GM18909 (cell line): ENCODE data around the gene RANGAP1.
A peak's percentile ranks its signal among the peaks of the same experiment; 100 is the strongest.
"Not testable (repeated sequence)": the region's sequence is repeated elsewhere in the genome, so short reads cannot be mapped to it uniquely, and the experiment has no call there.

Source experiments
- ATAC-seq: cut with Tn5 transposase; IDR thresholded peaks from one replicate; pipeline ENCODE4 v1.9.1; 2021; ENCODE audit warnings: mild to moderate bottlenecking; ENCODE audit not compliant: unreplicated experiment, poor library complexity

RANGAP1 gene

GRCh38 chr22:41301085-41302020, 15.4 kb upstream of the RANGAP1 start, which contains the start of gene ZC3H7B:
ZC3H7B (plus strand) TSS chr22:41301525; CDS start chr22:41320661, 19,136 bp downstream.
- ATAC-seq: peak; percentile 83

DNA sequence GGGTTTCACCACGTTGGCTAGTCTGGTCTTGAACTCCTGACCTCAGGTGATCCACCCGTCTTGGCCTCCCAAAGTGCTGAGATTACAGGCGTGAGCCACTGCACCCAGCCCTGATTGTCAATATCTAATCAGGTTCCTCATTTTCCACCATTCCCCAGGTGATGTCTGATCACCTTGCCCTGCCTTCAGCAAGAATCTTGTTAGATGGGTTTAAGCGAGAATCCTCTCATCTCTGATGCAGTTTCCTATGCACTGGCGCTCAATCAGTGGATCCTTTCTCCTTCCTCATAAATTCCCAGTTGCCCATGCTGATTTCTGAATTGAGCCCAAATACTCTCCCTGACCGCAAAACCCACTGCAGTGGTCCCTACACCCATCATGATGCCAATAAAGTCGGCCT, 14.7 kb upstream of the RANGAP1 start:
- no peak for ATAC-seq

- ATAC-seq: no peak
Observed at GRCh38 chr22:41296826-41297667, 11.1 kb upstream of the RANGAP1 start.

GRCh38 chr22:41294816-41295215, 8.8 kb upstream of the RANGAP1 start:
- not testable (repeated sequence) for ATAC-seq

GRCh38 chr22:41290262-41291221, 4.6 kb upstream of the RANGAP1 start:
- no peak for ATAC-seq

GRCh38 chr22:41289671-41290070, 3.7 kb upstream of the RANGAP1 start:
- no peak for ATAC-seq

GRCh38 chr22:41288245-41288946, 2.4 kb upstream of the RANGAP1 start:
- no peak for ATAC-seq

GRCh38 chr22:41286639-41287091, 678 bp upstream of the RANGAP1 start:
- ATAC-seq: peak; percentile 22

GRCh38 chr22:41285441-41285819, 557 bp downstream of the RANGAP1 start:
- no peak for ATAC-seq

- no peak for ATAC-seq
Observed at GRCh38 chr22:41284465-41284864, 1.5 kb downstream of the RANGAP1 start.

GRCh38 chr22:41280854-41281253, 5.1 kb downstream of the RANGAP1 start:
- no peak for ATAC-seq

DNA sequence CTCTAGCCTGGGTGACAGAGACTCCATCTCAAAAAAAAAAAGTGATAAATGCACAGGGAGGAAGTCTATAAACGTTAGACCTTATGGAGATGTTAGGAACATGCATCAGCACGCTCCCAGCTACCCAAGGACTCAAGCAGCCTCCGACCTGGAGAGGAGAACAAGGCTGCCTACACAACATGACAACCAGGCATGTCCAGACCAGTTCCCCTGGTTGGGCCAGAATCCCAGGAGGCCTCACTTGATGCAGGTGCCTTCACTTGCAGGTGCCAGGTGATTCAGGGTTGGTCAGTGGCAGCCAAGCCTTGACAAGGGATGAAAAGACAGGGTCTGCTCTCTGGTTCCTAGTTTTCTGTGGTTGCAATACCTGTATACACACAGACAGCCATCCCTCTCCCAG, 5.9 kb downstream of the RANGAP1 start:
- ATAC-seq: no peak

- ATAC-seq: no peak
Observed at GRCh38 chr22:41274856-41275255, 11.1 kb downstream of the RANGAP1 start.

DNA sequence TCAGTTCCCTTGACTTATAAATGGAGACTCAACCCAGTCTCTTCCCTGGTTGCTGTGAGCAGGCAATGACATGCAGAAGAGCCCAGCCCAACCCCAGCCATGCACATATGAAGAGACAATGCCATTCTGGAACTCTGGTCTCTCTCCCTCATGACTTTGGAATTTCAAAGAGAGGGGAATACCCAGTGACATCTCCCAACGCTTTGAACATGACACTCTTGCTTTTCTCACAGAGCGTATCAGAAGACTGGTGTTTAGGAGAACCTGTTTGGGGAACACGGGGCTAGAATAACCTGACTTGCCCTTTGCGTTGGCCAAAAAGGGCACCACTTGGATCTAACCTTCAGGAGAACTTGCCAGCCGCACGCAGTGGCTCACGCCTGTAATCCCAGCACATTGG, 12.9 kb downstream of the RANGAP1 start:
- ATAC-seq: no peak

DNA sequence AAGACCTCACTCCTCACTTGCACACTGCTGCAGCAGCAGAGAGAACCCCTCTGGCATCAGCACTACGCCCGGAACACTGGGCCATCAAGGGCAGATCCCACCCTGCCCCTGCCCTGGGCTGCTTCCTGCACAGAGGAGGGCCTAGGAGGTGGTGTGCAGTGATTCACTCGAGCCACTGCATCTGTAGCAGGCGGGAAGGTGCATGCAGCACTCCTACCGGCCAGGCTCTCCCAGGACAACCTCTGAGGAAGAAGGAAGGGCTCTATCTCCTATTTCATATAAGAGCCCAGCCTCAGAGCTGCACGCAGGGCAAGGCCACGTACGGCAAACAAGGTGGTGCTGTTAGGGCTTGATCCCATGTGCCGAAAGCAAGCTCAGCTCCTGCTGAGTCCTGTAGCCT, 14.2 kb downstream of the RANGAP1 start:
- ATAC-seq: no peak

DNA sequence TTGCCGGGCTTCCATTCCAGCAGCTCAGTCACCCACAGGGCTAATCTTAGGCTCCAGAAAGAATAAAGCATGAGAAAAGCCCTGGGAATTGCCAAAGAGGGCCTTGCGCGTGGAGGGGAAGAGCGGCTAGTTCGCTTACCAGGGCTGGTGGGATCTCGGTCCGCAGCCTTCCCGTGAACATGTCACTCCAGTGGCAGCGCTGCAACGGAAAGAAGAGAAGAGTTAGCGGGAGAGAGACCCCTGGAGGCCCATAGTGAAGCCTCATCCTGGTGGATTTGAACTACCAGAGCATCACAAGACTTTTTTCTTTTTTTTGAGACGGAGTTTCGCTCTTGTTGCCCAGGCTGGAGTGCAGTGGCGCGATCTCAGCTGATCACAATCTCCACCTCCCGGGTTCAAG, 18.0 kb downstream of the RANGAP1 start:
- ATAC-seq: no peak

GRCh38 chr22:41264408-41264941, 21.5 kb downstream of the RANGAP1 start:
- ATAC-seq: no peak

DNA sequence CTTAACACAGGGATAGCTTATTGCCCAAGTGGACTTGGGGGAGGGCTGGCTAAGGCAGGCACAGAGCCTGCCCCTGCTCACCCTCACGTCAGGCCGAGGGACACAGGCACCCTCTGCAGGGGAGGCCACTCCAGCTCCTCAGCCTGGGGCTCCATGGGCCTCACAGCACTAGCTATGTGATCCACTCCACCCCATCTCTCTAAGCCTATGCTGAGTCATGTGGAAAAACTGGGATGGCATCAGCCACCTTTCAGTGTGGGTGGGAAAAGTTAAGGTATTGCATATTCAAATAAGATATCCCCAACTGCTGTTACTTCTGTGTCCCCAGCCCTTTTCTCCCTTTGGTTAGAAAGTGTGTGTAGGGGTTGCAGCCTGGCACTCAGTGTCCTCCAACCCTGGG, 22.3 kb downstream of the RANGAP1 start:
- no peak for ATAC-seq

GRCh38 chr22:41262250-41262765, 23.7 kb downstream of the RANGAP1 start:
- no peak for ATAC-seq
